Measurements from ENCODE around the gene DNAH17. TPM values are rescaled to one million over a fixed set of nuclear protein-coding genes. Genes with fewer than 3 reads are reported as not detected.

The DNAH17 gene
- total RNA-seq, 1 donor from 2014 or later = 0.51 TPM

GRCh38 chr17:78572239-78573205 lies 4.7 kb downstream of the DNAH17 start:
- DNase-seq = no peak

GRCh38 chr17:78571329-78571728 lies 5.9 kb downstream of the DNAH17 start:
- no peak for DNase-seq

DNA sequence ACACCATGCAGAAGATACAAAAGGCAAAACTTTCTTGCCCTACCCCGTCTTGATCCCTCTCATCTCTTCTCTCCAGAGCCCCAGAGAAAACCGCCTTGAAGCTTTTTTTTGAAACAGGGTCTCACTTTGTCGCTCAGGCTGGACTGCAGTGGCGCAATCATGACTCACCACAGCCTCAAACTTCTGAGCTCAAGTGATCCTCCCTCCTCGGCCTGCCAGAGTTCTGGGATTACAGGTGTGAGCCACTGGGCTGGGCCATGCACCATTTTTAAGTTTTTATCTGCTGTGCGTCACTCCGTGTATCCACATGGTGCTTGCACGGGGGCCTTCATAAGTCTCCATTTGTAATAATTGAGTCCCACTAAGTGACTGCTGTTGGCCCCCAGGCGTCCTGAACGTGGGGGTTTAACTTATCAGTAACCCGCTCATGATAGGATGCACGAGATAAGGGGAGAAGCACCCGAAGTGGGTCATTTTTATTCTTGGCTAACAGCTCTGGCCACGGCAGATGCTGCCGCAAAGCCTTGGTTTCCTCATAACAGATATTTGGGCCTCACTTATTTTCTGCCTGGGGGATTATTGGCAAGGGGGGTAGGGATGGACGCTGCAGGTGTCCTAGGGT lies 8.6 kb downstream of the DNAH17 start:
- no peak for DNase-seq

DNA sequence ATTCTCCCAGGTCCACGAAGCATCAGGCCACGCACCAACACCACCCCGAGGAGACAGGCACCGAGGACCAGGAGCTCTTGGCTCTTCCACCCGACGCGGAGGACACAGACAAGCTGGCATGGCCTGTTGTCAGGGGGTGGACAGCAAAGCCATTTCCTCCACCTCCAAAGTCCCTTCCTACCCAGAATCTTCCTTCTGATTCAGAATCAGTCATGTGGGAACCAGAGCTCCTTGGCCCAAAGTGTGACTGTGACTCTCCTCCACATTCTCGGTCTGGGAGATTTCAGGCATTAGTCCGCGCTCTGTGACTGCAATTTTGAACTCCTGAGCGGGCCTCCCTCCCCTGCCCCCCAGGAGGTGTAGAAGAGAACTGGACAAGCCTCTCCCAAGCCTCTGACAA lies 9.2 kb downstream of the DNAH17 start:
- DNase-seq = no peak

DNA sequence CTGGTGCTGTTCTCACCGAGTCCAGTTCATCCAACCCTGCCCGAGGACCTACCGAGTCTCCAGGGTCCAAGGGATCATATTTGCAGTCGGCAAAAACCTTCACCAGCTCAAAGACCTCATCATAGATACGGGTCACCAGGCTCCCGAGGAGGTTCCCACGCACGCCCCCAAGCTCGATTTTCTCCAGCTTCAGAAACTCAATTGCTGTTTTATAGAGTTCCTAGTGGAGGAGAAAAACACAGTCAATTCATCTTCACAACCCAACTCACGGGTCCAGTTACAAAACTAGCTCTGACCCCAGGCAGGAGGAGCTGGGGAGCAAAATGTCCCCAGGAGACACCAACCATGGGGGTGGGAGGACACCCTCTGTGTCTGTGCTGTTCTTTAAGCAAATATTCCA lies 10.2 kb downstream of the DNAH17 start:
- no peak for DNase-seq

DNA sequence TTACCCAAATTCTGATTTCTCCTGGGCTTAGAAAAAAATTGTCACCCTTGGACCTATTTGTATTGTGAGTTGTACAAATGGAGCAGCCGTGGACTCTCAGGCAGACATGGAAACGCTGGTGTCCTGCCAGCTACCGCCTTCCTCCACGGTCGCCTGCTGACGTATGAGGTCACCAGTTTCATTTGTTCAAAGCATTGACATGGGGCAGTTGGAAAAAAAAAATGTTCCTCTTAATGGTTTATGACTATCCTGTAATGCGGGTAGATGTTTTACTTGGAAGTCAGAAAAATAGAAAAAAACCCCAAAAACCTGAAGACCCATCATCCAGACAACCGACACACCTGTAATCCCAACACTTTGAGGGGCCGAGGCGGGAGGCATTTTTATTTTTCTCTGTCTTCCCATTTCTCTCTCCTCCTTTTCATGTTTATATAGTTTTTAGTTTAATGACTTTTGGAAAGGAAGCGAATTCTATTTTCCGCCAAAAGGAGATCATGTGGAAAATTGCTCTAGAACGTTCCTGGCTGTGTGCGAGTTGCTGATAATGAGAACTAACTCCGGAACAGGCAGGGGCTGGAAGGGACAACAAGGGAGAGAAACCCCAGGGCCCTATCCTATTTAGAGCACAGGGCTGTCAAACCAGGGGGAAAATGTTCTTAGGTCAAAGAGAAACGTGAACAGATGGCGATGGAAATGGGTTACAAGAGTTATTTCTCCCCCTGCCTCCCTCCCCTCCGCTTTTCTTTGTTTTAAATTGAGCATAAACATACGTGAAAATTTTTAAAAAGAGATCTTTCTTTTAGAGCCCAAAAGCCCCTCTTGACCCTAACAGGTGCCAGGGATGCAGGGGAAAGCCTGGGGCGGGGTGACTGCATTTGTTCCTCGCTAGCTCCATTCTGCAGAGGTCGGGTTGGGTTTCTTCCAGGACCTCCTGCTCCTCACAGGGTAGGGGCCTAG lies 13.7 kb downstream of the DNAH17 start:
- DNase-seq = peak; percentile 83

DNA sequence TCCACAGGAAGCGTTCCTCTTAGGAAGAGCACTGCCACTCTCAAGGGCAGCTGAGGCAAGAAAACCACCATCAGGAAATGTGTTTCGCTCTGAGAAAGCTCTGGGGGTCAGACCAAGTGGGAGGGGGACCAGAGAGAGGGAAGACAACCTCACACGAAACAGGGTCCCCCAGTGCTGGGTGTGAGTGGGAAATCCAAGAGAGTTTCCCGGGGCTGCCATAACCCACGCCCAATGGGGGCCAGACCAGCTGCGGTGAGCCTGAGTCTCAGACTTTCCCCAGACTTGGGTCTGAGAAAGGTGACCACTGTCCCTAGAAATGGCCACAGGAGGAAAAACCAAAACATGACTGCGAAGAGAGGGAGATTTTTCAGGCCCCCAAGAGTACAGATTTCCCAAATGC lies 14.5 kb downstream of the DNAH17 start:
- DNase-seq = no peak

- no peak for DNase-seq
Measured at GRCh38 chr17:78561166-78561565, 16.0 kb downstream of the DNAH17 start.

DNA sequence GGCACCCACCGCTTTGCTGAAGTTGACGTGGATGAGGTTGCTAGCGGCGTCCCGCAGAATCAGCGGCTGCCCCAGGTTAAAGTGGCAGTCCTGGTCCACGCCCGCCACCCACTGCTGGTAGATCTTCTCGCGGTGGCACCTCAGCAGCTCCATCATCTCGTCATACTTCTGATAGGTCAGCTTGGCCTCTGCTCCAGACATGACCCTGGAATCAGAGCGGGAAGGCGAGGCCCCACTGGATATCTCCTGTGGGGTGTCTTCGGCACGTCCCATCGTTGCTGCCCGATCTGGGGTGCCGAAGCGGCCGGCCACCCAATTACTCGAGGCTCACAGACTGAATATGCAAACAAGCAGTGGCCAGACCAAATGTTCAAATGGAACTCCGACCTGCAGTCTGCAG lies 16.5 kb downstream of the DNAH17 start:
- DNase-seq = no peak

DNA sequence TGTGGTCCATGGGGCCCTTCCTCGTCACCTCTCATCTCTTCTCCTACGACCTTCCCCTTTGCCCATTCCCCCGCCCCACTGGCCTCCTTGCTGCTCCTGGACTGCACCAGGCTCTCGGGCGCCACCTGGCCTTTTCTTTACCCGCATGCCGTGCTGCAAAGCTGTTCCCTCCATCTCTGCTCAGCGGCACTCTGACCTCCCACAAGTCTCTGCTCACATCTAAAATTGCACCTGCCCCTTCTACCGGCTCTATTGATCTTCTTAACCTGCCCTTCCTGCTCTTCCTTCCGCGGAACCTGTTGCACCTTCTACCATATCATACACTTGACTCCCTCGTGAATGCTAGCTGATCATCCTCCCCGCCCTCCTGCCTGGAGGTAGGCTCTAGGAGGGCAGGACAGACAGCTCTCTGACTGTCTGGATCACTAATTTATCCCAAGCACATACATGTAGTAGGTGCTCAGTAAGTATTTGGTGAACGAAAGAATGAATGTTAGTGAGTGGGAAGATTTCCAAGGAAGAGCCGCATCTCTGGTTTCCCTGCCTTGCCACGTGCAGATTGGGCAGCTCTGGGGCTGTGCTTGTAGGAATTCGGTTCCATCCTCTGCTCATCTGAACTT lies 17.3 kb downstream of the DNAH17 start:
- no peak for DNase-seq

GRCh38 chr17:78558989-78559388 lies 18.2 kb downstream of the DNAH17 start:
- DNase-seq = no peak

DNA sequence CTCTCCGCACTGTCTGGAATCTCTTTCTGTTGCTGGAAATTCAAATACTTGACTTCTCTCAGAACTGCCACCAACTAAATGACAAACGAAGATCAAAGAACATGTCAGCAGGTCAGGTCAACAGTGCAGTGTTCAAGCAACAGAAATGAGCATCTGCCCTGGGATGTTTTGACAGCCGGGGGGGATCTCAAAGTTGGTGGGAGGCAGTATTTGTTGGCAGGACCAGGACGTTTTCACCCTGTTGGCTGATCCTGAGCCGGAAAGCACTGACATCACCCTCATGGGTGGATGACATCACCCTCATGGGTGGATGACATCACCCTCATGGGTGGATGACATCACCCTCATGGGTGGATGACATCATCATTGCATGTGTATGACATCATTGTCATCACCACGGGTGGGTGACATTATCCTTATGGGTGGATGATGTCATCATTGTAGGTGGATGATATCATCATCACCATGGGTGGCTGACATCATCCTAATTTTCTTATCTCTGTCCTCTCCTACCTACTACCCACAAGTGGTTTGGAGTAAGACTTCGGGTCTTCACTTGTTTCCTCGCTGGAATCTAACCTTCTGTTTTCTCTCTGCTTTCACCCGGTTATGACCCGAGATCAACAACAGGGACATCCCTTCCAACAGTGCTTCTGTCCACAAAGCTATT lies 18.9 kb downstream of the DNAH17 start:
- DNase-seq = peak; percentile 21

- no peak for DNase-seq
Measured at GRCh38 chr17:78557598-78558039, 19.6 kb downstream of the DNAH17 start.

DNA sequence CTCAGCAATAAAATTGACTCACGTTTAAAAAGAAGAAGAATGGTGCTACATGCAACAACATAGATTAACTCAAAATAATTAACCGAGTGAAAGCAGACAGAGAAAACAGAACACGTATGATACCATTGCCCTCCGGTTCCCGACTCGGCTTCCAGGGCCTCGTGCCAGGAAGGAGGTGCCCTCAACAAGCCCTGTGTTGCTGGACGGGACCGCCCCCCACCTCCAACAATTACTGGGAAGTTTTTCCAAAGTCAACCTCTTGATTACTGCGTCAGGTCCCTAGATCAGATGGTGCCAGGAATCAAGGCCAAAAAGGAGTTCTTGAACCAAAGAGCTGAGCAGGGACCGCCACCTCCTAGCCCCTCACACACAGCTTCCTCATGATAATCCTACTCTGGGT lies 20.4 kb downstream of the DNAH17 start:
- no peak for DNase-seq

- no peak for DNase-seq
Measured at GRCh38 chr17:78555746-78556401, 21.3 kb downstream of the DNAH17 start.

DNA sequence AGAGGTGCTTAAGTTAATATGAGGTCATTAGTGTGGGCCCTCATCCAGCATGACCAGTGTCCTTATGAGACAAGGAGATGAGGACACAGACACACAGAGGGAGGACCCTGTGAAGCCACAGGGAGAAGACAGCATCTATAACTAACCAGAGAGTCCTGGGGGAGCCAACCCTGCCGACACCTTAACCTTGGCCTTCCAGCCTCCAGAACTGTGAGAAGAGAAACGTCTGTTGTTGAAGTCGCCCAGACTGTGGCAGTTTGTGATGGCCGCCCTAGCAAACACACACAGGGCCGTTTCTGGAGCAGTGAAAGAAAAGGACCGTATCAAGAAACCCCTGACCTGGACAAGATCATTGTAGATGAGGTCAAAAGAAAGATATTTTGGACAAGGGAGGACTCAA lies 26.7 kb downstream of the DNAH17 start:
- no peak for DNase-seq

DNA sequence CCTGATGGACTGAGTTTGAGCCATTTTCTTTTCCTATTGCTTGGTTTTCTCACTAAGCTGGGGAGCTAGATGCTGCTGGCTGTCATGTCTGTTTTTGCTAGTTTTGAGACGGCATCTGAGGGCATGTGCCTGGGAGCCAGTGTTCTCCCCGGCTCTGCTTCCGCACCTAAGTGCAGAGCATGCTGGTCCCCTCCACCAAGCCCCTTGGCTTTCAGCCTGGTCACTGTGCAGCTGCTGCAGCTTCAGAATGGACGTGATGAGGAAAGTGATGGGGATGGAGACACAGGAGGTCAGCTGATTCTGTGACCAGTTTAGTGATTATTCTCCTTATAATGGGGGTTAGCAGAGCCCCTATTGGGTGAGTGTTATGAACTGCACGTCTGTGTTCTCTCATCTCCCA lies 28.5 kb downstream of the DNAH17 start:
- no peak for DNase-seq

- DNase-seq = no peak
Measured at GRCh38 chr17:78547035-78547434, 30.2 kb downstream of the DNAH17 start.

GRCh38 chr17:78546476-78546875 lies 30.7 kb downstream of the DNAH17 start:
- no peak for DNase-seq

DNA sequence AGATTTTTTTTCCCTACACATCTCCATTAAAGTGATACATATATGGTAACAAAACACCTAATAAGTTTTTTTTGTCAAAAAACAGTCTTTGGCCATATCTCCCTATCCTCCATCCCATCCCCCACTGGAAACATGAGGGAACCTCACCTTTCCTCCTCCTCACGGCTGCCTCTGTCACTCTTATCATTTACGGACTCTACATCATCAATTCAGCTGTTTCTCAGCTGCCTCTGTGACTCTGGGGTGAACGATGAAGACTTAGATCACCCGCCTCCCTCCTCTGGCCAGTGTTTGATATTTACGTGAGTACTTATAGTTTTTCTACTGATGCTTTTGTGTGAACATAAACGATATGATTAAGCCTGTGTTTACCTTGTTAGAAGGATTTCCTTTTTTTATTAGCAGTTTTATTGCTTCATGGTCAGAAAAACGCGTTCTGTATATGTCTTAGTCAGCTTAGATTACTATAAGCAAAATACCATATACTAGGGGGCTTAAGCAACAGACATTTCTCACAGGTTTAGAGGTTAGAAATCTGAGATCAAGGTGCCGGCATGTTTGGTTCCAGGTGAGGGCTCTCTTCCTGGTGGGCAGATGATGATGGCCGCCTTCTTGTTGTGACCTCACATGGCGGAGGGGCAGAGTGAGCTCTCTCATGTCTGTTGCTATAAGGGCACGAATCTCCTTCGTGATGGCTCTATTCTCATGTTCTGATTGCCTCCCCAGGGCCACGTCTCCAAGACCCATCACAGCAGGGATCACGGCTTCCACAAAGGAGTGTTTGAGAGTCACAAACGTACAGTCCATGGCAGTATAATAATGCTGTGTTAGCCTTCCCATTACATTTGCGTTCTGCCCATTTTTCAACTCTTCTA lies 32.1 kb downstream of the DNAH17 start:
- no peak for DNase-seq
